ENCODE measurements around the gene RASA3.
"Not testable (repeated sequence)": the region's sequence is repeated elsewhere in the genome, so short reads cannot be mapped to it uniquely, and the experiment has no call there.

The RASA3 gene

GRCh38 chr13:114132419-114133121 is at the start of gene RASA3:
Gene RASA3 (minus strand): TSS chr13:114132623. CDS start chr13:114132489, 134 bp downstream.
- peak; percentile 58 for DNase-seq

DNA sequence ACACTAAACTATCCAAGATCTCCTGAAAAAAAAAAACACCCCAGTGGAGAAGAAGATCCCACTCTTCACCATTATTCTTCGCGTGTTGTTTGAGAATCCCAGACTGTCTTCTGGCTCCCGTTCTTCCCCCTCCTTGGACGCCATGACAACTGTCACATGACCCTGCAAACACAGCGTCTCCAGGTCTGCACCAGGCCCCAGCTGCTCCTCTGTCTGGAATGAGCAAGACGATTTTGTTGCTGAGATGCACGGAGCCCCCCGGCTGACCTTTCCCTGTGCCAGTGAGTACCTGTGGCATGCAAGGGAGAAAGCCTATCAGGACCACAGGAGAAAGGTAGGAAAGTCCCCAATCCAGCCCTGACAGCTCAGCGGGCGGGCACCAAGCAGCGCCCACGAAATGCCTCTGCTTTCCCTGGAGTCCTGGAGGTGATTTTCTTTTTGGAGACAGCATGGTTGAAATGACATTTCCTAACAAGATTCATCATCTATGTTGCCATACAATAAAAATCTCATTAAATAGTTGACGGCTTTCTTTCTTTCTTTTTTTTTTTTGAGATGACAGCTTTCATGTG is 46.8 kb upstream of the RASA3 start, which contains the start of gene CFAP97D2:
Gene CFAP97D2 (plus strand): TSS at position 171 of the 572 bp plus-strand sequence. CDS start 74 bp downstream, at position 245.
- peak; percentile 12 for DNase-seq

DNA sequence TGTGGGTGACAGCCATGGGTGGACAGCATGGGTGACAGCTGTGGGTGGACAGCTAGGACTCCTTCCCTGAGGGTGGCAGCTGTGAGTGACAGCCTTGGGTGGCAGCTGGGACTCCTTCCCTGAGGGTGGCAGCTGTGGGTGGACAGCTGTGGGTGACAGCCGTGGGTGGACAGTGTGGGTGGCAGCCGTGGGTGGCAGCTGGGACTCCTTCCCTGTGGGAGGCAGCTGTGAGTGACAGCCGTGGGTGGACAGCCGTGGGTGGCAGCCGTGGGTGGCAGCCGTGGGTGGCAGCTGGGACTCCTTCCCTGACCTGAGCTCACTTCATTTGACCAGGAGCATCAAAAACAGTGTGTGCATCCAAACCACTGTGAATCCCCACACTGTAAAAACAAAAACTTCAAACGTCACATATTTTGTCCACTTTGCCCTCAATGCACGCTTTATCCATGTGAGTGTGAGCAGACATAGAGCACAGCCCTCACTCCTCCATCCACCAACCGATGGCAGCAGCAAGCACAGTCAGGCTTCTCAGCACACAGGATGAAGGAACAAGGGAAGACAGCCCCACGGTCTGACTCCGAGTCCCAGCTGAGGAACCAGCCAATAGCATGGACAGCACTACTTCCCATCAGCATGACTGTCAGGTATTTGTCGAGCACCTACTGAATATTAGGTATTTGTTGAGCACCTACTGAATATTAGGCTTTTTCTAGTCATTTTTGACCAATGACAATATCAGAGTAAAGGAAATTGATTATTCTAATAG is 45.0 kb upstream of the RASA3 start:
- DNase-seq = no peak

GRCh38 chr13:114176359-114176902 is 44.0 kb upstream of the RASA3 start:
- not testable (repeated sequence) for DNase-seq

- DNase-seq = no peak
Observed at GRCh38 chr13:114174529-114174961, 42.1 kb upstream of the RASA3 start.

DNA sequence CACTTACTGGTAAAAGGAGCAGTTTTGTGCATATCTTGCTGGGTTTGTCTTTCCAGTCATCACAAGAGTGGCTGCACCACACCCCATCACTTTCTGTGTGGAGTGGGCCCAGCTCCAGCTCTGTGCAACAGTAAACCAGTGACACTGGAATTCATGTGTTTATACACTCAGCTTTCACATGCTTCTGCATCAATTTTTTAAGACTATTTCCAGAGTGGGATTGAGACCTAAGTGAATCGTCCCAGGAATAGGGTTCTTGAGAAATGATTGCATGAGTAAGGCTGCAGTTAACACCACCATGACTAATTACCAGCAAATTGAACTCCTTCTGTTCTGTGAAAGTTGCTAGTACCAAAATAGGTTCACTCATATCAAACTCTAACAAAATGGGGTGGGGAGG is 41.3 kb upstream of the RASA3 start:
- no peak for DNase-seq

GRCh38 chr13:114173272-114173671 is 40.8 kb upstream of the RASA3 start:
- DNase-seq = no peak

- no peak for DNase-seq
Observed at GRCh38 chr13:114167885-114168284, 35.5 kb upstream of the RASA3 start.

GRCh38 chr13:114167426-114167825 is 35.0 kb upstream of the RASA3 start:
- no peak for DNase-seq

GRCh38 chr13:114166381-114167131 is 34.1 kb upstream of the RASA3 start:
- DNase-seq = no peak

DNA sequence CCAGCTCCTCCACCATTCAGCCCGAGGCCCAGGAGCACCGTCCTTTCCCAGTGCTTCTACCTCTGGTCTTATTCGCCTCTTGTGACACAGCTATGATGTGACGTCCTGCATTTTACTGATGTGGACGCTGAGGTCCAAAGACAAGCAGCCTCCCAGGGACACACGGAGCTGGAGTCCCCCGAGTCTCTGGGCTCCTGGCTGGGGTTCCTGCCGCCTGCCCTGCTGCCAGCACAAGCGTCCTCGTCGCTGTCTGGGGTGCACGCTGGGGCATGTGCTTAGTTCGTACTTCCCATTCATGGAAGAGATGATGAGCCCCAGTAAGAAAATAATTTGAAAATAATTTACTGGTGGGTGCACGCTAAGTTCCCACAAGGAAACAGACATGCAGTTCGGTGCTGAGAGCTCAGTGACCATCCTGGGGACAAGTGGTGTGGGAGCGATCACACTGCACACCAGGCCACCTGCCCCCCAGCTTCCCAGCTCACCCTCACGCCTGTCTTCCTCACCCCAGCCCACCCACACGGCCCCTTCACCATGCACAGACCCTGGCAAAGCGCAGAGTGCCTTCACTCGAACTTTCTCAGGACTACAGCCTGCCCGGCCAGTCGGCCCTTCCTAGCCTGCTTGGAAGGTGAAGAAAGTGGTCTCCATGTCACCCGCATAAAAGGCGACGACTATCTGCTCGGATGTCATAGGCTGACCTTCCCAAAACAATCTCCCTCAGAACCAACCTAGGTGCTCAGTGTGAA is 32.4 kb upstream of the RASA3 start:
- no peak for DNase-seq

- no peak for DNase-seq
Observed at GRCh38 chr13:114164053-114164452, 31.6 kb upstream of the RASA3 start.

- DNase-seq = no peak
Observed at GRCh38 chr13:114162533-114162922, 30.1 kb upstream of the RASA3 start.

DNA sequence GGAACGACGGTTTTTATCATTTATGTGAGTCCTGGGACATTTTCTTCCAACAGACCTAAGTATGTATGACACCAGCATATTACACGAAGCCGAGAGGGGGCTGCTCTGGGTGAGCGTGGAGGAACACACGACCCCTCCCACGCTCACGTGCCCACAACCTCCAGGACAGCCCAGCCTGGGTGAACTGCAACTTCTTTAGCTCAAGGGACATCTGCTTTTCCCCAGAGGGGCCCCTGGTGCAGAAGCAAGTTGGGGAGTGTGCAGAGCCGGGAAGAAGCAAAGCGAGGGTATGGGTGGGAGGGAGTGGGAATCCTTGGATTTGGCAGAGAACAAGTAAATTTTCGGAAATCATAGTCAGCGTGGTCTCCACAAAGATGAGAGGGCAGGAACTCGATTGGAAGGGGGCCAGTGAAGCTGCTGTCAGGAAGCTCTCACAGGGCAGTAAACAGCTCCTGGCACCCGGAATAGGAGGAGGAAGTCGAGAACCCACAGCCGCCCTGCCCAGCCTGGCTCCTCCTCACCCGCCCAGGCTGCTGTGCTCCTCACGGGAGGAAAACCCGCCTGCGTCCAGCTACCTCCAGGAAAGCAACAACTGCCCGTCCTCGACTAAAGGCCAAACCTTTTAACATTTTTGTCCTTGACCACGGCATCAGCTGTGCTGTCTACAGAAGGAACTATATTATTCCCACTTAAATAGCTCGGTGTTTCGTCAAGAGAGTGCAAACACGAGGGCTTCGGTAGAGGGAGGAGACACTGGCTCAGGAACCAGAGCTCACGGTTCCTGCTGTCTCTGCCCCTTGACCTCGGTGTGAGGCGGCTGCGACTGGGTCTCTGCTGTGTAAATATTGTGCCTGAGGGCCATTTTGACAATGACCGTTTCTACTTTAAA is 29.5 kb upstream of the RASA3 start:
- no peak for DNase-seq

GRCh38 chr13:114161028-114161556 is 28.7 kb upstream of the RASA3 start:
- no peak for DNase-seq

DNA sequence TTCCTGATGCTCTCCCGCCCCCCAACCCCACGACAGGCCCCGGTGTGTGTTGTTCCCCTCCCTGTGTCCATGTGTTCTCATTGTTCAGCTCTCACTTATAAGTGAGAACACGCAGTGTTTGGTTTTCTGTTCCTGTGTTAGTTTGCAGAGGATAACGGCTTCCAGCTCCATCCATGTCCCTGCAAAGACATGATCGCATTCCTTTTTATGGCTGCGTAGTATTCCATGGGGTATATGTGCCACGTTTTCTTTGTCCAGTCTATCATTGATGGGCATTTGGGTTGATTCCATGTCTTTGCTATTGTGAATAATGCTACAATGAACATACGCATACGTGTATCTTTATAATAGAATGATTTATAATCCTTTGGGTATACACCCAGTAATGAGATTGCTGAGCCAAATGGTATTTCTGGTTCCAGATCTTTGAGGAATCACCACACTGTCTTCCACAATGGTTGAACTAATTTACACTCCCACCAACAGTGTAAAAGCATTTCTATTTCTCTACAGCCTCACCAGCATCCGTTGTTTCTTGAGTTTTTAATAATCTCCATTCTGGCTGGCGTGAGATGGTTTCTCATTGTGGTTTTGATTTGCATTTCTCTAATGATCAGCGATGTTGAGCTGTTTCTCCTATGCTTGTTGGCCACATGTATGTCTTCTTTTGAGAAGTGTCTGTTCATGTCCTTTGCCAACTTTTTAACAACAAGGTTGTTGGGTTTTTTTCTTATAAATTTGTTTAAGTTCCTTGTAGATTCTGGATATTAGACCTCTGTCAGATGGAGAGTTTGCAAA is 26.6 kb upstream of the RASA3 start:
- not testable (repeated sequence) for DNase-seq

- DNase-seq = no peak
Observed at GRCh38 chr13:114157869-114158495, 25.6 kb upstream of the RASA3 start.

DNA sequence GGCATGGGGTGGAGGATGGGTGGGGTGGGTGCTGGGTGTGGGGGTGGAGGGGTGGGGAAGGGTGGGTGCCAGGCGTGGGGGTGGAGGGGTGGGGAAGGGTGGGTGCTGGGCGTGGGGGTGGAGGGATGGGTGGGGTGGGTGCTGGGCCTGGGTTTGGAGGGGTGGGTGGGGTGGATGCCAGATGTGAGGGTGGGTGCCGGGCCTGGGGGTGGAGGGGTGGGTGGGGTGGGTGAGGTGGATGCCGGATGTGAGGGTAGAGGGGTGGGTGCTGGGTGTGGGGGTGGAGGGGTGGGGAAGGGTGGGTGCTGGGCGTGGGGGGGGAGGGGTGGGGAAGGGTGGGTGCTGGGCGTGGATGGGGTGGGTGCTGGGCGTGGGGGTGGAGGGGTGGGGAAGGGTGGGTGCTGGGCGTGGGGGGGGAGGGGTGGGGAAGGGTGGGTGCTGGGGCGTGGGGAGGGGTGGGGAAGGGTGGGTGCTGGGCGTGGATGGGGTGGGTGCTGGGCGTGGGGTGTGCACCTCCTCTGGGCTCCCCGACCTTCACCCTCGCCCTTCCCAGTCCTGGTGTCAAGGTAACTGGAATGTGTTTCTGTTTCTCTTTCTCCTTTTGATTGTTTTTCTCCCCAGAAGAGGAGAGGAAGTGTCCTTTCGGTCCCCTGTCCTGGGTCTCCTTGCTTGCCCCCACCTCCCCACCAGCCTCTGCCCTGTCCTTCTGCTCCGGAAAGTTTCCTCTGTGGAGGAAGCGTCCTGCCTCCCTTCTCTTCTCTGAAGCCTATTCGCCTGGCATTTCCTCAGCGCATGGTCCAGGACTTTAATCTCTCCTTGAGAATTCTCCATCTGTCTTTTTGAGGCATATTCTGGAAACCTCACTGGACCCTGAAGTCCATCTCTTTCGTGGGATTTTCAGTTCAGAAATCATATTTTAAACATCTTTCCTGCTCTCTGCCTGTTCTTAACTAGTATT is 23.8 kb upstream of the RASA3 start:
- DNase-seq = no peak
